ENCODE results near the gene PAF1. TPM values are rescaled to one million over a fixed set of nuclear protein-coding genes. Genes with fewer than 3 reads are reported as not detected.

The PAF1 gene
- total and polyA plus RNA-seq, 2 of the 13 experiments (the other 11 are each of a cell fraction or from before 2014, with no cell fraction given): 30.2 to 31.1 TPM

GRCh38 chr19:39398297-39398864, 7.5 kb upstream of the PAF1 start:
- Histone ChIP-seq H3K36me3 (replicated peaks in 1 of 2; ENCODE audit: control insufficient read depth in 1 of 2, insufficient read depth in 2 of 2, low read length in 2 of 2) (peaks cover 2 to 10% of the 10 kb centered on the region in 2 experiments; a peak in 3 of 5 replicates), H3K4me3 (replicated peaks in 1 of 3; ENCODE audit: insufficient read depth in 1 of 3, low read depth in 2 of 3, low read length in 3 of 3) (peak overlapping the region; percentile 29 to 57 (median 34)), H3K4me2 (ENCODE audit: low read depth, low read length) (peak overlapping the region; percentile 88), H3K4me1 (ENCODE audit: insufficient read depth, low read length) (peaks cover 65% of the 10 kb centered on the region), H3K27ac (ENCODE audit: extremely low read length, insufficient read depth, low read length) (peak overlapping the region; percentile 98), H4K20me1 (ENCODE audit: insufficient read depth, low read length) (no peaks in the 10 kb centered on the region), H2AFZ (ENCODE audit: low read length) (no peak overlapping the region), H3K9ac (ENCODE audit: insufficient read depth, low read depth, low read length) (peak overlapping the region; percentile 85), H3K79me2 (ENCODE audit: insufficient read depth, low read length) (no peaks in the 10 kb centered on the region), H3K27me3 (ENCODE audit: control insufficient read depth in 1 of 2, insufficient read depth in 2 of 2, low read length in 2 of 2) (no peaks in the 10 kb centered on the region), H3K9me3 (ENCODE audit: low read length) (no peaks in the 10 kb centered on the region)
- peak; percentile 28 for FAIRE-seq
- WGBS (ENCODE audit: low lambda C conversion rate): 5% methylated on average over 4 of the region's 11 CpGs
- peak; percentile 36 for DNase-seq (ENCODE audit: low spot score)
- BruUV-seq (replicated peaks): TSS peak; percentile 56
- ChIA-PET CTCF (ENCODE audit: low intra/inter-chr PET ratio, low total read pairs) (interaction anchor here (4.2 kb wide), 1 partner anchor 13 kb away, joined by 127 read pairs; the partner anchor contains the start of gene PLEKHG2), POLR2A (interaction anchor here (0.5 to 3.4 kb wide), 14 partner anchors 8 to 1620 kb away, joined by 3 to 123 read pairs (median 8); partner anchors contain the start of genes EID2, EID2B, MED29 and PAF1)
- in situ Hi-C loops (cut with HindIII; ENCODE audit: extremely low pct_ligation_motif_present, low pct_unique_long_range_greater_than_20kb) (no loop called here), intact Hi-C loops (cut with micrococcal nuclease; ENCODE audit: unreplicated experiment) (loop anchor here (1.0 kb wide), 1 partner anchor 8 kb away; no protein-coding TSS in a partner anchor)
- ATAC-seq: peak; percentile 19
- TF ChIP-seq NFKBIZ (CRISPR knock-in tag; IDR thresholded peaks at IDR 0.05) (no peak), ZC3H13 (CRISPR knock-in tag; IDR thresholded peaks at IDR 0.05) (no peak), NFYB (CRISPR knock-in tag; IDR thresholded peaks at IDR 0.05) (no peak), ZNF430 (CRISPR knock-in tag; IDR thresholded peaks at IDR 0.05) (0 out of 2 replicates have a peak, but pooled peaks have one; percentile 12), ZNF740 (CRISPR knock-in tag; IDR thresholded peaks at IDR 0.05) (no peak), IRF2 (CRISPR knock-in tag; IDR thresholded peaks at IDR 0.05) (no peak), CREB1 (IDR thresholded peaks at IDR 0.05) (no peak), CREB1 (CRISPR knock-in tag; IDR thresholded peaks at IDR 0.05) (peak; percentile 71; the same call in 1 of the 2 replicates), SP1 (IDR thresholded peaks at IDR 0.05) (no peak), SP1 (CRISPR knock-in tag; IDR thresholded peaks at IDR 0.05) (no peak), HNRNPLL (IDR thresholded peaks at IDR 0.05; ENCODE audit: low read depth, low read length, poor library complexity, severe bottlenecking) (peak; percentile 44), ZNF367 (CRISPR knock-in tag; IDR thresholded peaks at IDR 0.05; ENCODE audit: borderline replicate concordance) (no peak), ZSCAN30 (CRISPR knock-in tag; IDR thresholded peaks at IDR 0.05) (no peak), ZNF343 (CRISPR knock-in tag; IDR thresholded peaks at IDR 0.05) (no peak), ELK4 (CRISPR knock-in tag; IDR thresholded peaks at IDR 0.05; ENCODE audit: borderline replicate concordance) (no peak), SMAD9 (CRISPR knock-in tag; IDR thresholded peaks at IDR 0.05) (no peak), JARID2 (CRISPR knock-in tag; IDR thresholded peaks at IDR 0.05; ENCODE audit: insufficient replicate concordance) (no peak), MED13 (CRISPR knock-in tag; IDR thresholded peaks at IDR 0.05) (no peak), ZNF577 (CRISPR knock-in tag; IDR thresholded peaks at IDR 0.05; ENCODE audit: borderline replicate concordance, low read depth) (0 out of 2 replicates have a peak, but pooled peaks have one; percentile 48), ZSCAN22 (CRISPR knock-in tag; IDR thresholded peaks at IDR 0.05) (no peak), EHMT2 (IDR thresholded peaks at IDR 0.05; ENCODE audit: borderline replicate concordance, low read depth, low read length) (0 out of 2 replicates have a peak, but pooled peaks have one; percentile 0), PBX2 (CRISPR knock-in tag; IDR thresholded peaks at IDR 0.05) (no peak), ZMYM4 (CRISPR knock-in tag; IDR thresholded peaks at IDR 0.05) (no peak), NFE2L1 (CRISPR knock-in tag; IDR thresholded peaks at IDR 0.05; ENCODE audit: borderline replicate concordance) (no peak)

Measured in HepG2 (cell line).